ENCODE results near the gene COL6A2.

Gene COL6A2

GRCh38 chr21:46095814-46096595 lies 1.9 kb upstream of the COL6A2 start:
- DNase-seq (ENCODE audit: low read depth): no peak
- no peak for TF ChIP-seq CTCF (conservative IDR thresholded peaks at IDR 0.05; ENCODE audit: low read depth, low read length)
- no peak overlapping the region for H3K4me3 ChIP-seq (ENCODE audit: low read depth, low read length)

GRCh38 chr21:46096596-46097335 lies 1.1 kb upstream of the COL6A2 start:
- DNase-seq (ENCODE audit: low read depth): no peak
- no peak for TF ChIP-seq CTCF (conservative IDR thresholded peaks at IDR 0.05; ENCODE audit: low read depth, low read length)
- H3K4me3 ChIP-seq (ENCODE audit: low read depth, low read length): peak overlapping the region; percentile 70

- H3K4me3 ChIP-seq (ENCODE audit: low read depth, low read length): peak overlapping the region; percentile 70
- DNase-seq (ENCODE audit: low read depth): no peak
- no peak for TF ChIP-seq CTCF (conservative IDR thresholded peaks at IDR 0.05; ENCODE audit: low read depth, low read length)
These were observed 610 bp downstream of the COL6A2 start for GRCh38 chr21:46098303-46099141.

GRCh38 chr21:46099476-46099875 lies 1.6 kb downstream of the COL6A2 start:
- peak; percentile 52 for DNase-seq (ENCODE audit: low read depth)
- peak overlapping the region; percentile 60 for H3K4me3 ChIP-seq (ENCODE audit: low read depth, low read length)
- peak; percentile 55 for TF ChIP-seq CTCF (conservative IDR thresholded peaks at IDR 0.05; ENCODE audit: low read depth, low read length)

GRCh38 chr21:46100020-46100419 lies 2.1 kb downstream of the COL6A2 start:
- no peak for DNase-seq (ENCODE audit: low read depth)
- peak overlapping the region; percentile 60 for H3K4me3 ChIP-seq (ENCODE audit: low read depth, low read length)
- TF ChIP-seq CTCF (conservative IDR thresholded peaks at IDR 0.05; ENCODE audit: low read depth, low read length): no peak

GRCh38 chr21:46100426-46100825 lies 2.5 kb downstream of the COL6A2 start:
- no peak for TF ChIP-seq CTCF (conservative IDR thresholded peaks at IDR 0.05; ENCODE audit: low read depth, low read length)
- no peak overlapping the region for H3K4me3 ChIP-seq (ENCODE audit: low read depth, low read length)
- no peak for DNase-seq (ENCODE audit: low read depth)
